ENCODE data around the gene RPS19. TPM values are rescaled to one million over a fixed set of nuclear protein-coding genes. Genes with fewer than 3 reads are reported as not detected.

Gene RPS19
- total RNA-seq, 1 donor from 2014 or later: 1,667 TPM

GRCh38 chr19:41908724-41909464, 48.8 kb downstream of the RPS19 start:
- Histone ChIP-seq H3K27me3 (peaks cover 14% of the 10 kb centered on the region), H3K27ac (no peak overlapping the region), H3K9me3 (no peaks in the 10 kb centered on the region), H3K4me1 (no peaks in the 10 kb centered on the region), H3K36me3 (peaks cover 36% of the 10 kb centered on the region), H3K4me3 (no peak overlapping the region)
- intact Hi-C loops (cut with DNase I): no loop called here
- ATAC-seq (no peak), DNase-seq (no peak)
- TF ChIP-seq, protein P1, sequence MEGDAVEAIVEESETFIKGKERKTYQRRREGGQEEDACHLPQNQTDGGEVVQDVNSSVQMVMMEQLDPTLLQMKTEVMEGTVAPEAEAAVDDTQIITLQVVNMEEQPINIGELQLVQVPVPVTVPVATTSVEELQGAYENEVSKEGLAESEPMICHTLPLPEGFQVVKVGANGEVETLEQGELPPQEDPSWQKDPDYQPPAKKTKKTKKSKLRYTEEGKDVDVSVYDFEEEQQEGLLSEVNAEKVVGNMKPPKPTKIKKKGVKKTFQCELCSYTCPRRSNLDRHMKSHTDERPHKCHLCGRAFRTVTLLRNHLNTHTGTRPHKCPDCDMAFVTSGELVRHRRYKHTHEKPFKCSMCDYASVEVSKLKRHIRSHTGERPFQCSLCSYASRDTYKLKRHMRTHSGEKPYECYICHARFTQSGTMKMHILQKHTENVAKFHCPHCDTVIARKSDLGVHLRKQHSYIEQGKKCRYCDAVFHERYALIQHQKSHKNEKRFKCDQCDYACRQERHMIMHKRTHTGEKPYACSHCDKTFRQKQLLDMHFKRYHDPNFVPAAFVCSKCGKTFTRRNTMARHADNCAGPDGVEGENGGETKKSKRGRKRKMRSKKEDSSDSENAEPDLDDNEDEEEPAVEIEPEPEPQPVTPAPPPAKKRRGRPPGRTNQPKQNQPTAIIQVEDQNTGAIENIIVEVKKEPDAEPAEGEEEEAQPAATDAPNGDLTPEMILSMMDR (IDR thresholded peaks at IDR 0.05): no peak

DNA sequence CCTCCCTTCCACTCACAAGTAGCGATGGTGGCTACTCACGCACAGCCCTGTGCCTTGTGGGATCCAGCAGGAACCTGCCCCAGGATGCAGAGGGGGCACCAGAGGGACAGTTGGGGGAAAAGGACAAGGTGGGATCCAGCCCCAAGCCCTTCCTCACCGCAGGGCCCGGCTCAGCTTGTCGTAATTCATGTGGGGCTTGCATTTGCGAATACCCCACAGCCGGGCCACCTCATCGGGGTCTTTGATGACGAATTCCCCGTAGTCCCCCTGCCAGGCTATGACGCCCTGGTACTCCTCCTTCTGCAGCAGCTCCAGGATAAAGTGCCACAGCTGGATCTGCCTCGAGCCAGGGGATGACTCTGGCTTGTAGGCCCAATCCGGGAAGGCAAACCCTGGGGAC, 49.7 kb downstream of the RPS19 start:
- Histone ChIP-seq H3K9me3 (no peaks in the 10 kb centered on the region), H3K4me3 (no peak overlapping the region), H3K27me3 (peaks cover 19% of the 10 kb centered on the region), H3K4me1 (no peaks in the 10 kb centered on the region), H3K27ac (no peak overlapping the region), H3K36me3 (peaks cover 28% of the 10 kb centered on the region)
- ATAC-seq: no peak
- TF ChIP-seq, protein P1 (IDR thresholded peaks at IDR 0.05): no peak
- no peak for DNase-seq
- intact Hi-C loops (cut with DNase I): no loop called here

- TF ChIP-seq, protein P1 (IDR thresholded peaks at IDR 0.05): no peak
- H3K4me3 ChIP-seq: no peak overlapping the region
- H3K27me3 ChIP-seq: peaks cover 26% of the 10 kb centered on the region
- peaks cover 21% of the 10 kb centered on the region for H3K36me3 ChIP-seq
- H3K27ac ChIP-seq: no peak overlapping the region
- DNase-seq (no peak), ATAC-seq (no peak)
- H3K9me3 ChIP-seq: no peaks in the 10 kb centered on the region
- intact Hi-C loops (cut with DNase I): no loop called here
- H3K4me1 ChIP-seq: no peaks in the 10 kb centered on the region
Observed at GRCh38 chr19:41910240-41910991, 50.4 kb downstream of the RPS19 start.

GRCh38 chr19:41910992-41911888, 51.2 kb downstream of the RPS19 start:
- intact Hi-C loops (cut with DNase I): no loop called here
- TF ChIP-seq, protein P1 (IDR thresholded peaks at IDR 0.05): no peak
- peaks cover 34% of the 10 kb centered on the region for H3K27me3 ChIP-seq

GRCh38 chr19:41911889-41912731, 52.1 kb downstream of the RPS19 start:
- TF ChIP-seq, protein P1 (IDR thresholded peaks at IDR 0.05): no peak
- no peak for DNase-seq
- H3K27me3 ChIP-seq: peaks cover 41% of the 10 kb centered on the region
- H3K36me3 ChIP-seq: peaks cover 4% of the 10 kb centered on the region
- H3K4me1 ChIP-seq: no peaks in the 10 kb centered on the region
- no peak overlapping the region for H3K27ac ChIP-seq
- no peaks in the 10 kb centered on the region for H3K9me3 ChIP-seq
- ATAC-seq: no peak
- intact Hi-C loops (cut with DNase I): no loop called here
- H3K4me3 ChIP-seq: no peak overlapping the region

More at GRCh38 chr19:41910992-41911888, 51.2 kb downstream of the RPS19 start:
- Histone ChIP-seq H3K4me3 (no peak overlapping the region), H3K9me3 (no peaks in the 10 kb centered on the region), H3K36me3 (peaks cover 13% of the 10 kb centered on the region), H3K27ac (no peak overlapping the region), H3K4me1 (no peaks in the 10 kb centered on the region)
- ATAC-seq (no peak), DNase-seq (no peak)

Measured in upper lobe of right lung (tissue), 1 donor.